HG03095 (cell line): ENCODE results near the gene PSTPIP2.
"Not testable (repeated sequence)": the region's sequence is repeated elsewhere in the genome, so short reads cannot be mapped to it uniquely, and the experiment has no call there.

ENCODE experiments used
- ATAC-seq: cut with Tn5 transposase; IDR thresholded peaks from one replicate; pipeline ENCODE4 v1.9.1; 2021; ENCODE audit warnings: moderate library complexity; ENCODE audit not compliant: unreplicated experiment

The PSTPIP2 gene

GRCh38 chr18:46070815-46071652 lies 1.0 kb downstream of the PSTPIP2 start:
- no peak for ATAC-seq

GRCh38 chr18:46070232-46070631 lies 1.8 kb downstream of the PSTPIP2 start:
- ATAC-seq = no peak

- no peak for ATAC-seq
These were observed 2.5 kb downstream of the PSTPIP2 start for GRCh38 chr18:46069524-46069923.

- ATAC-seq = no peak
These were observed 3.3 kb downstream of the PSTPIP2 start for GRCh38 chr18:46068763-46069162.

- ATAC-seq = no peak
These were observed 4.5 kb downstream of the PSTPIP2 start for GRCh38 chr18:46067438-46068007.

- no peak for ATAC-seq
These were observed 9.3 kb downstream of the PSTPIP2 start for GRCh38 chr18:46062781-46063180.

- no peak for ATAC-seq
These were observed 10.3 kb downstream of the PSTPIP2 start for GRCh38 chr18:46061796-46062195.

GRCh38 chr18:46061387-46061786 lies 10.7 kb downstream of the PSTPIP2 start:
- ATAC-seq = no peak

GRCh38 chr18:46060359-46060841 lies 11.7 kb downstream of the PSTPIP2 start:
- ATAC-seq = no peak

- ATAC-seq = no peak
These were observed 16.2 kb downstream of the PSTPIP2 start for GRCh38 chr18:46055838-46056230.

GRCh38 chr18:46054956-46055837 lies 16.9 kb downstream of the PSTPIP2 start:
- no peak for ATAC-seq

GRCh38 chr18:46053368-46054095 lies 18.5 kb downstream of the PSTPIP2 start:
- no peak for ATAC-seq

GRCh38 chr18:46051731-46052461 lies 20.2 kb downstream of the PSTPIP2 start:
- ATAC-seq = no peak

- ATAC-seq = no peak
These were observed 21.8 kb downstream of the PSTPIP2 start for GRCh38 chr18:46050268-46050667.

- no peak for ATAC-seq
These were observed 23.4 kb downstream of the PSTPIP2 start for GRCh38 chr18:46048641-46049040.

GRCh38 chr18:46047369-46047768 lies 24.7 kb downstream of the PSTPIP2 start:
- not testable (repeated sequence) for ATAC-seq

GRCh38 chr18:46046688-46047087 lies 25.4 kb downstream of the PSTPIP2 start:
- no peak for ATAC-seq

GRCh38 chr18:46046126-46046525 lies 25.9 kb downstream of the PSTPIP2 start:
- ATAC-seq = no peak

- ATAC-seq = no peak
These were observed 29.4 kb downstream of the PSTPIP2 start for GRCh38 chr18:46042571-46043123.

GRCh38 chr18:46040747-46041104 lies 31.3 kb downstream of the PSTPIP2 start:
- ATAC-seq = no peak
